HTERT RPE-1 (cell line): ENCODE data around the gene MROH8.

Experiments
- in situ Hi-C: fragments of 300-500 bp; cut with MboI; formaldehyde crosslinking; loops from 4 replicates; pipeline ENCODE4 v1.14.3; 2020; ENCODE audit warnings: low sequenced_read_pairs

The MROH8 gene

DNA sequence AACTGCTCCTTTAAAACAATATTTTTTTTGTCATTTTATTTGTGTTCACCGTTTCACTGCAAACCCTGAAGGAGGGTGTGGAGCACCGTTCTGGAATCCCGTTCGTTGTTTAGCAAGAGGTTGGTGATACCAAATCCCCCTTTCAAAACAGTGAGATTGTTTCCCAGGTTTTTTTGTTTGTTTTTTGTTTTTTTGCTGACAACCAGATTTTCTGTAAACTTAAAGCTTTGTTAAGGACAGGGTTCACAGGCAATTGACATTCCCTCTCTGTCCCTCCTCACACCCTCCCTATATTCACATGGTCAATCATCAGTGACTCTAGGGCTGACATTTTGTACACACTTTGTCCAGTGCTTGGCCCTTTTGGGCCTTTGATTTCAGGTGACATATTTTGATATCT is 21.0 kb upstream of the MROH8 start:
- in situ Hi-C loops, result no loop called here

DNA sequence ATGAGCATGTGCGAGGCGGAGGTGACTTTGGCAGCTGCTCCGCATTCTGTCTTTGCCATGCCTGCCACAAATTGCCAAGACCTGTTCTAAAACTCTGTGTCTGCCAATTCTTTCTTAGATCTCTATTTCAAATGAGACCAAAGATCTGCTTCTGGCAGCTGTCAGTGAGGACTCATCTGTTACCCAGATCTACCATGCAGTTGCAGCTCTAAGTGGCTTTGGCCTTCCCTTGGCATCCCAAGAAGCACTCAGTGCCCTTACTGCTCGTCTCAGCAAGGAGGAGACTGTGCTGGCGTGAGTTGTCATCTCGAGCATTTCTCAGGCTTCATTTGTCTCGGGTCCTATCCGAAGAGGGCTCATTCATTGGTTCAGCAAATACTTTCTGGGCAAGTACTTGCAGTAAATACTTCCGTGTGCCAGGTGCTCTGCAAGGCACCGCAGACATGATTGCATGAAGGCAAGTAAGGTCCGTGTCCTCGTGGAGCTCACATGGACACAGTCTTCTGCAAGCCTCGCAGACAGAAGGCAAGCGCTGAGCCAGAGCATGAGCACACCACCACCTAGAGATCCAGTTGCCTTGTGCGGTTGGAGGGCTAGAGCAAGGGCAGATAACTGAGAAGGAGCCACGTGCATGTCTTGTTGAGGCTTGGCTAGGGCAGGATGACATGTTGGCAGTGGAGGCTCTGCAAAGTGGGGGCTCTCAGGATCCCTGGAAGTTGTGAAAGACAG is 19.7 kb upstream of the MROH8 start:
- in situ Hi-C loops, result no loop called here

DNA sequence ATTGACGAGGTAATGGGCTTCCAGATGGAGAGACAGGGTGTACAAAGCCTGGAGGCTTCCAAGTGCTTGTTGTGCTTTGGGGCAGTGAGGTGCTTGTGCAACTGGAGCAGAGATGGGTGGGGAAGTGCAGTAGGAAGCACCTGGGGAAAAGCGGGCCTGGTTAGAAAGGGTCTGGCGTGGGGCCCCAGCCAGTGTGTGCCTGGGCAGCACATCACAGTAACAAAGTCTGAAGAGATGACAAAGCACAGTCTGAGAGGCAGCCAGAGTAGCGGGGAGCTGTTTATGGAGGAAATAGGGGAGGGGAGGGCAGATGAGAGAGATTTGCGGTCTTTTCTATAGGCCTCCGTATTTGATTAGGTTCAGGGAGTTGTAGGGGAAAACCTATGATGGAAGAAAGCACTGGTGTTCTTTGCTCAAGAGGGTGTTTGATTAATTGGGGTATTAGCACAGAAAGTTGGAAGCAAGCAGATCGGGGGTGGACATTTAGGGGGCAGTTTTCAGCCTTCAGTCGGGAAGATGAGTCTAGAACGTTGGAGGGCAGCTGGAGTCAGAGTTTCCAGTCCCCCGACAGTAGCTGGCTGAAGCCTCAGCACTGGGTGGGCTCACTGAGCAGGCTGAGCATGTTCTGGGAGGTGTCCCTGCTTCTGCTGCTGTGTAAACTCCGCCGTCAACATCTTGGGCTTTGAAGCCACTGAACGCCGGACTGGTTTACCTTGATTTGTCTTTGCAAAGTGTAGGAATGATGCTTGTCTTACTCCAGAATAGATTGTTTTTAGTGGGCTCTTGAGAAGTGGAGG is 15.5 kb upstream of the MROH8 start:
- in situ Hi-C loops, result no loop called here

DNA sequence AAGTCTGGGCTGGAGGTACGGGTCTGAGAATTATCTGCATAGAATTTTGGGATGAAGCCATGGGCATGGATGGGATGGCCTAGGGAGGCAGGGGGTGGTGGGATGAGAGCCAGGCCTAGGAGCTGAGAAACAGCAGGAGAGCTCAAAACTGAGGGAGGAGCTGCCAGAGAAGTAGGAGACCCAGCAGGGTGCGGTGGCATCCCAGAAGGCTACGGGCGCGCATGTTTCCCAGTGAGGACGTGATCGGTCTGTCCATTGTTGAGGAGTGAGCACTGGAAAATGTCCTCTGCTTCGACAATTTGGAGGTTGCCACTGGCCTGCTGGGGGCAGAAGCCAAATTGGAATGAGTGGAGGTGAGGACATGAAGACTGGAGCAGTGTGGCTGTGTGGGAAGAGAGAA is 14.5 kb upstream of the MROH8 start:
- in situ Hi-C loops, result no loop called here

DNA sequence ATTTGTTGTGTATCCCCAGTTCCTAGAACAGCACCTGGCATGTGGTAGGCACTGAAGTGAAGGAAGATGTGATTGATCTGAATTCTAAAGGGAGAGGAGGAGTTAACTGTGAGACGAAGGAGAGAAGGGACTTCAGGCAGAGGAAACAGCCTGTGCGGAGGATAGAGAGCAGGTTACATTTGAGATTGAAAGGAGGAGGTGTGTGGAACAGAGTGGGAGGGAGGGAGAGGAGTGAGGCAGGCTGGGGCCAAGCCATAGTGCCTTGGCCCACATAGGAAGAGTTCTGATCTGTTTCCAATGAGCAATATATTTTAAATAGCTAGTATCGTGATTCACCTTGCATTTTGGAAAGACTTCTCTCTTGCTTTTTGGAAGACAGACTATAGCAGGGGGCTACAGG is 13.9 kb upstream of the MROH8 start:
- in situ Hi-C loops, result no loop called here

DNA sequence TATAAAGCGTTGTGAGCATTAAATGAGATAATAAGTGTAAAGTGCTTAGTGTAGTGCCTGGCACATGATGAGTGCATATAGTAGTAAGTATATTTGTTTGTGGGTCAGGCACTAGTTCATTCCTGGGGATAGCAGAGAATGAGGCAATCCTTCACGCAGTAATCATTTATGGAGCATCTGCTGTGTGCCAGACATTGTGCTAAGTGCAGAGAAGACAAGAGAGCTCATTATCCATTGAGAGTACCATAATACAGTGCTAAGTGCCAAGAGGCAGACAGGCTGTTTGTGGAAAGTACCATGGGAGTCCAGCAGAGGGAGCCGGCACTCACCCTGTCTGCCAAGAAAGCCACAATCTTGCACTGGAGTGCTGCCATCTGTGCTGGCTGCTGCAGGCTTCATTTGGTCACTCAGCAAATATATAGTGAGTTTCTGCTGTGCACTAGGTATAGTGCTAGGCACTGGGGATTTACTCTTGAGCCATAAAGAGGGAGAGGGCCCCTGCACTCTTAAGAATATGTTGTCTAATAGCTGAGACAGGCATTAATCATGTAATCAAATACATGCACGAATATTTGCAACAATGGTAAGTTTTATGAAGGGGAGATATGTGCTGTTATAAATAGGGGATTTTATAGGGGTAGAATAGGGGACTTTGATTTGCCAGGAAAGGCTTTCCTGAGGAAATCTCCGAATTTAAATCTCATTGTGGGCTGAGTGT is 12.9 kb upstream of the MROH8 start:
- in situ Hi-C loops, result no loop called here

DNA sequence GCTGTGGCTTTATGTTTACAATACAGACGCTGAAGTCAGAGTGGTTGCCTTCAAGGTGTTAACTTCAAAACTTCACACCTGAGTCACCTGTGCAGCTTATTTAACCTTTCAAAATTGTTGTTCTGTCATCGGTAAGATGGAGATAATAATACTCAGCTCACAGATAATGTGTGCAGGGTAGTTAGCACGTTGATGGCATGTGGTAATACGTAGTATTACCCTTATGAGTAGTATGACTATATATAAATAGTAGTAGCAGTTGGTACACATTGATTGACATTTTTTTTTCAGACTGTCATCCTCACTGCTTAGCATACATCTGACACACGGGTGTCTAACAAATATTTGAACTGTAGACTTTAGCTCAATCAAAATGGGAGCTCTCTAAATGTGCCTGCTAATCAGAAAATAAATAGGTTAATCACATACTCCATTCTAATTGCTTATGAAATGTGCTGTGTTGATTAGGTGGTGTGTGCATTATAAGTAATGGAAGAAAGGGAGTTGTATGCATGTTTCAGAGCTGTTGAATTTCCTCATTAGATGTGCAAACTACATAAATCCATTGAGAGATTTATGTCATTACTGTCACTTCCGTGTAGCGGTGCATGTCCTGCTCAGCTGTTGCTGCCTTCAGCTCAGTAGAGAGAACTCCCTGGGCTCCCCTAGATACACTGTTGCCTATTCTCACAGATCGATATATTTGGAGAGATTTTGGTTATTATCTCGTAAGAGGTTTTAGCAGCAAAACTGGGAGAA is 11.2 kb upstream of the MROH8 start:
- in situ Hi-C loops, result no loop called here

DNA sequence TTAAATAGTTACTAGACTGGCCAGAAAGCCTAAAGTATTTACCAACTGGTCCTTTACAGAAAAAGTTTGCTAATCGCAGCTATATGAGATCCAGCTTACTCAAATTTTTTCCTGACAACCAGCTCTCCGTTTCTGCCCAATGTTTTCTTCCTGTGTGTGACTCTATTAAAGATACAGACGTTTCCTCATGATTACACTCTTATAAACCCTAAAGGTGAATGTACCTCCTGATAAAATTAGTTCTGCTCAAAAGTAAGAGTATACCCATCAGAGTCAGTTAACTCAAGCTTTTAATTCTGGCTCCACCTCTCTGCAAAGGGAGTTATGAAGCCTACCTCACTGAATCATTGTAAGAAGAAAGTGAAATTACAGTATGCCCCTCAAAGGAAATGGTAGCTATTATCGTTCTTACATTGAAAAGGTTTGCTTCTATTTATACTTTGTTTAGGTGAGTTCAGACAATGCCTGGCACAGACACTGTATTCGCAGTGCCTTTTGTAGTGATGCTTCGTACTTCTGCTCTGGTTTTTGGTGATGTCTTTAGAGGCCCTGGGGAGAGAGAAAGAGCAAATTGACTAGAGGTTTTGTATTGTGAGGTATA is 10.2 kb upstream of the MROH8 start:
- in situ Hi-C loops, result no loop called here

DNA sequence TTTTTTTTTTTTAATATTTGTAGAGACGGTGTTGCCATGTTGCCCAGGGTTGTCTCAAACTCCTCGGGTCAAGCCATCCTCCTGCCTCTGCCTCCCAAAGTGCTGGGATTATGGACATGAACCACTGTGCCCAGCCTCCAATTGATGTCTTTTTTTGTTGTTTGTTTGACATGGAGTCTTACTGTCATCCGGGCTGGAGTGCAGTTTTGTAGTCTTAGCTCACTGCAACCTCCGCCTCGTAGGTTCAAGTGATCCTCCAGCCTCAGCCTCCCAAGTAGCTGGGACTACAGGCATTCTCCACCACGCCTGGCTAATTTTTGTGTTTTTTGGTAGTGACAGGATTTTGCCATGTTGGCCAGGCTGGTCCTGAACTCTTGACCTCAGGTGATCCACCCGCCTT is 9.4 kb upstream of the MROH8 start:
- in situ Hi-C loops, result no loop called here

DNA sequence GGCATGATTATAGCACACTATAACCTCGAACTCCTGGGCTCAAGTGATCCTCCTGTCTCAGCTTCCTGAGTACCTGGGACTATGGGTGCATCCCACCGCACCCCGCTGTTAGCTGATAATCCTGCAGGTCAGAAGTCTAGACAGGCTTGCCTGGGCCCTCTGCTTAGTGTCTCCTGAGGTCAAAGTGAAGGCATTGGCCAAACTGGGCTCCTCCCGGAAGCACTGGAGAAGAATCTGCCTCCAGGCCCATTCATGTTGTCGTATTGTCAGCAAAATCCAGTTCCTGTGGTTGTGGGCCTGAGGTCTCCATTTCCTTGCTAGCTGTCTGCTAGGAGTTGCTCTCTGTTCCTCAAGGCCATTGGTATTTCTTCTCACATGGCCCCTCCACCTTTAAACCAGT is 6.3 kb upstream of the MROH8 start:
- in situ Hi-C loops, result no loop called here

DNA sequence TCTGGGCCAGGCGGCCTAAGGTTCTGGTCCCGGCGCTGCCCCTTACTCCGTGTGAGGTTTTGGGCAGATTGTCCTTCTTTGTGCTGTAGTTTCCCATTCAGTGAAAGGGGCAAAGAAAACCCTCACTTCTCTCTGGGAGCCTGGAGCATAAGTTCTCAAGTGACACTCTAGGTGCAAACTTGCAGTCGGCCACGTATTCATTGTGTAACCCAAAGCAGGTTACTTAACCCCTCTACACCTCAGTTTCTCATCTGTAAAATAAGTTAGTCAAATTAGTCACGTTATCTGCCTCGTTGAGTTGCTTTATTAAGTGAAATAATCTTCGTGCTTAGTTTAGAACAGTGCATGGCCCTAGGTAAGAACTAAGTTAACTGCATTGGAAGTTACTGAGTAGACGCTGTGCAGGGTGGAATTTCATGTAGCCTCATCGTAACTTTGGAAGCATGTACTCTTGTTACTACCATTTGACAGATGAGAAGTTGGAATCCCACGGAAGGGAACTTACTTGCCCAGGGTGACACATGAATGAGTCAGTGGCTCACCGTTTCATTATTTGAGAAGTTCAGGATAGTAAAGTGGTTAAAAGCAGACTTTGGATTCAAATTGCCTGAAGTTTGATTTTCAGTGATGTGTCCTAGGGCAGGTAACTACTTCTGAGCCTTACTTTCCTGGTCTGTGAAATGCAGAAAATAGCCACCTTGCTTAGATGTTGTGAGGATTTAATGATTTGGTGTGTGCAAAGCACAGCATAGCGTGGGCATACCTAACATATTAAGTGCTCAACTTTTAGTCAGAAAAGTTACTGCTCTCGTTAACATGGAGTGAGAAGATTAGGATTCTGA is 556 bp upstream of the MROH8 start:
- in situ Hi-C loops, result no loop called here

DNA sequence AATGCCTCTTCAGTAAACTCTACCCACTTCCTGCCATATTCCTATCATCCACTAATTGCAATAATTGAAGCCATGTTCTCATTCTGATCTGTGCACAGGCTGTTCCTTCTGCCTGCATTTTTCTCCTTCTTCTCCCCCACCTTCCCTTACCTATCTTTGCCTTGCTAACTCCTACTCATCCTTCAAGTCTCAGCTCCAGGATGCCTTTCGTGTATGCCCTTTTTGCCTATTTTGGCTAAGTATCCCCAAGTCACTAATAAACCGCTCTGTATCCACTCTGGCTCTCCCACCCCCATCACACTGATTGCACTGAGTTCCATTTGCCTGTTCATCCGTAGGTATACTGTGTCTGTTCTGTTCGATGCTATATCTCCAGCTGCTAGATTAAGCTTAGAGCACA is 6.5 kb downstream of the MROH8 start:
- in situ Hi-C loops, result no loop called here

DNA sequence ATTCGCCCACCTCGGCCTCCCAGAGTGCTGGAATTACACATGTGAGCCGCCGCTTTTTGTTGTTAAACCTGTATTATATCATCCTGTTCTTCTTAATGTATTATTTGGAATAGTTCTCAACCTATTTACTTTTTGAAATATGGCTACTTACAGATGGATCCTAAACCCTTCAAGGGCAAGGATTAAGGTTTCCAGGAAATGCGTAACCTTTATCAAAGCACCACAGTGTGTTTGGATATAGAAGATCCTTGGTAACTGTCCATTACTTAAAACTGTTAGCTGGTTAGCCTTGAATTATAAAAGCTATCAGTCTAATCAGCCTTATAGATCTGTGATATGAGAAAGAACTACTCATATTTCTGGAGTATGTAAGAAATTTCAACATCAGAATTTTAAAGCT is 12.5 kb downstream of the MROH8 start:
- in situ Hi-C loops, result no loop called here

DNA sequence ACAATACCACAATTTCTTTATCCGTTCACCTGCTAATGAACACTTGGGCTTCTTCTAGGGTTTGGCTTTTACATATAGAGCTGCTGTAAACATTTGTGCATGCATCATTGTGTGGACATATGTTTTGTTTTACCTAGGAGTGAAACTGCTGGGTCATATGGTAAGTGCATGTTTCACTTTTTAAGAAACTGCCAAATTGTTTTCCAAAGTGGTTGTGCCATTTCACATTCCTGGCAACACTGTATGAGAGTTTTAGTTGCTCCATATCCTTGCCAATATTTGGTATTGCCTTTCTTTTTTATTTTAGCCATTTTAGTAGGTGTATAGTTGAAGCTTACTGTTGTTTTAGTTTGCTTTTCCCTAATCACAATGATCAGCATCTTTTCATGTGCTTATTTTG is 14.3 kb downstream of the MROH8 start:
- in situ Hi-C loops, result no loop called here

DNA sequence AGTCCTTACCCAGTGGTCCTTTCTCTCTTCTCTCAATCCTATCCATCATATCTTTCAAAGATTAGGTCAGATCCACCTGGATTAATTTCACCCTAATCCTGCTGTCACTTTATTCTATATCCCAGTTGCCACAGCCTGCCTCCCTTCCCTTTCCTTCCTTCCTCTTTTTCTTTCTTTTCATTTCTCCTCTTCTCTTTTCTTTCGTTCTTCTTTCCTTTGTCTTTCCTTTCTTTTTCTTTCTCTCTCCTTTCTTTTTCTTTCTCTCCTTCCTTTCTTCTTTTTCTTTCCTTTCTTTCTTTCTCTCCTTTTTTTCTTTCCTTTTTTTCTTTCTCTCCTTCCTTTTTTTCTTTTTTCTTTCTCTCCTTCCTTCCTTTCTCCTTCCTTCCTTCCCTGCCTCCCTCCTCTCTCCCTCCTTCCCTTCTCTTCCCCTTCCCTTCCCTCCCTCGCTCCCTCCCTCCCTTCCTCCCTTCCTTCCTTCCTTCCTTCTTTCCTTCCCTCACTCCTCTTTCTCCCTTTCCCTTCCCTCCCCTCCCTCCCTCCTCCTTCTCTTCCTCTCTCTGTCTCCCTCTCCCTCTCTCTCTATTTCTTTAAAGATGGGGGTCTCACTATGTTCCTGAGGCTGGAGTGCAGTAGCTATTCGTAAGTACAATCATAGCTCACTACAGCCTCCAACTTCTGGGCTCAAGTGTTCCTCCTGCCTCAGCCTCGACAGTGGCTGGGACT is 15.4 kb downstream of the MROH8 start:
- in situ Hi-C loops, result no loop called here

DNA sequence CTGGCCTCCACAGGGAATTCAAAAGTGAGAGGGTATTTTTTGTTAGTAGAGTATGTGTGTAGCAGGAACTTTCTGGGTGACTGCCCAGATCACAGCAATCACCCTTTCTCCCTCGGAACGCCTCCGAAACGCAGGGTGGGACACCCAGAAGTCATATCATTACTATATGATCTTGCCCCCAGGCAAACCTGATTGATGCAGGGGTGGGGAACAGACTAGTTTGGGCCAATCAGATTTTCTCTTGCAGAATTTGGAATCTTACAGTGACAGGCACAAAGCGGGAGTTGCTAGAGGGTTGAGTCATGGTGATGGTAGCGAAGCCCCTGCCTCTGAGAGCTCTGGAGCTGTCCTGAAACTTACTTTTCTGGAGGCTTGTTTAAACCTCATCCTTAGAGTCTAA is 16.7 kb downstream of the MROH8 start:
- in situ Hi-C loops, result no loop called here

DNA sequence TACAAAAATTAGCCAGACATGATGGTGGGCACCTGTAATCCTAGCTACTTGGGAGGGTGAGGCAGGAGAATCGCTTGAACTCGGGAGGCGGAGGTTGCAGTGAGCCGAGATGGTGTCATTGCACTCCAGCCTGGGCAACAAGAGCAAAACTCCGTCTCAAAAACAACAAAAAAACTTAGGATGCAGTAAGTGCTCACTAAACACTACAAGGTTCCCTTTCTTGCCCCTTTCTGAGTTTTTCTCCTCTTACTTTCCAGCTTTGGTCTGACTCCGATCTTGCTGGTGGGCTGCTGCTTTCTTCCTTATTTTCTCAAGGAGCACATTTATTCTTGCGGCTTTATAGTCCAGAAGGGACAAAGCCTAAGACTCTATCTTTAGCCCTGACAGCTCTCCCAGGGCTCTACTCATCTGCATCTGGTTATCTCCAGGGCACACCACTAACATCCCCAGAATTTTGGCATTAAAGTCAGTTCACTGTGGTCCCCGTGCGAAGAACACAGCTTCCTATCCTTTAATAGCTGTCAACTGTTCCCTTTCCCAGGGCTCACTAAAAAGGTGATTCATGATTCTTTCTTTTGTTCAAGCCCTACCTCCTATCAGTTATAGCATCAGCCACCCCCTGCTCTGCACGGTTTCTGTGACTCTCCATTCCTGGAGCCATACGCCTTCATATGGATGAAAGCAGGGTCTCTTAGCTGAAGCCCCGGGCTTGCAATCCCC is 17.4 kb downstream of the MROH8 start:
- in situ Hi-C loops, result no loop called here

DNA sequence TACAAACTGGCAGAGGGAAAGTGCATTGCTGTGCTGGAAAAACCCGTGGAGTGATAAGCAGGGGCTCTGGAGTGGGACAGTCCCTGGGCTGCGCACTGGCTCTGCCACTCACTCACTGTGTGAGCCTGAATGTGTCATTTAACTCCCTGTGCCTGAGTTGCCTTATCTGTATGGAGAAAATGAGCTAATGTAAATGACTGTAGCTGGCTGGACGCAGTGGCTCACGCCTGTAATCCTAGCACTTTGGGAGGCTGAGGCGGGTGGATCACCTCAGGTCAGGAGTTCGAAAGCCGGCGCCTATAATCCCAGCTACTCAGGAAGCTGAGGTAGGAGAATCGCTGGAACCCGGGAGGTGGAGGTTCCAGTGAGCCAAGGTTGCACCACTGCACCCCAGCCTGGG is 18.7 kb downstream of the MROH8 start:
- in situ Hi-C loops, result no loop called here

DNA sequence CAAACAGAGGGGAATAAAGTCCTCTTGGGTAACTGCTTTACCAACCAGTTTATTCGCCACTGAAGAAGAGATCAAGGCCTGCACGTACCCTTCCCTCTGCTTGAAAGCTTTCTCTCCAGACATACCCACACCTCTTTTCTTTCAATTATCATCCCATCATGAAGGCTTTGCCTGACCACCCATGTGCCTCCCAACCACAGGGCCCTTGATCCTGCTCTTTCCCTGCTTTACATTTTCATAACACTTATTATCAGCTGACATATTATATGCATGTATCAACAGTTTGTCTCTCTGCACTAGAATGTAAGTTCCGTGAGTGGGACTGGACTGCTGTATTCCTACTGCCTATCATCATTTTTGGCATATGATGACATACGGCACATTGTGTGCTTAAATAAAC is 21.1 kb downstream of the MROH8 start:
- in situ Hi-C loops, result no loop called here
